ENCODE results near the gene HECTD1. TPM values are rescaled to one million over a fixed set of nuclear protein-coding genes. Genes with fewer than 3 reads are reported as not detected.

Gene HECTD1
- total RNA-seq, 2 experiments from 2014 or later = 103 to 109 TPM

- POLR2A ChIA-PET = interaction anchor here (1.0 kb wide), 1 partner anchor 23 kb away, joined by 3 read pairs; the partner anchor contains the start of gene HECTD1
- CTCF ChIA-PET = no interaction called here
Measured at GRCh38 chr14:31229638-31230572, 22.3 kb upstream of the HECTD1 start.

GRCh38 chr14:31229009-31229408 lies 21.4 kb upstream of the HECTD1 start:
- CTCF ChIA-PET = no interaction called here
- POLR2A ChIA-PET = interaction anchor here (1.0 kb wide), 1 partner anchor 22 kb away, joined by 3 read pairs; the partner anchor contains the start of gene HECTD1

- ChIA-PET CTCF (no interaction called here), POLR2A (interaction anchor here (1.0 kb wide), 1 partner anchor 21 kb away, joined by 3 read pairs; the partner anchor contains the start of gene HECTD1)
Measured at GRCh38 chr14:31228533-31228932, 20.9 kb upstream of the HECTD1 start.

GRCh38 chr14:31224808-31225207 lies 17.2 kb upstream of the HECTD1 start:
- POLR2A ChIA-PET = no interaction called here
- CTCF ChIA-PET = no interaction called here

GRCh38 chr14:31223331-31223730 lies 15.7 kb upstream of the HECTD1 start:
- CTCF ChIA-PET = no interaction called here
- POLR2A ChIA-PET = interaction anchor here (0.7 kb wide), 1 partner anchor 26 kb away, joined by 3 read pairs; no protein-coding TSS in a partner anchor

GRCh38 chr14:31222834-31223233 lies 15.2 kb upstream of the HECTD1 start:
- POLR2A ChIA-PET = interaction anchor here (0.7 kb wide), 1 partner anchor 26 kb away, joined by 3 read pairs; no protein-coding TSS in a partner anchor
- CTCF ChIA-PET = no interaction called here

GRCh38 chr14:31221266-31221665 lies 13.7 kb upstream of the HECTD1 start:
- CTCF ChIA-PET = interaction anchor here (0.6 kb wide), 1 partner anchor 47 kb away, joined by 3 read pairs; no protein-coding TSS in a partner anchor
- POLR2A ChIA-PET = no interaction called here

GRCh38 chr14:31219169-31219568 lies 11.6 kb upstream of the HECTD1 start:
- ChIA-PET POLR2A (no interaction called here), CTCF (no interaction called here)

GRCh38 chr14:31216359-31216758 lies 8.8 kb upstream of the HECTD1 start:
- ChIA-PET CTCF (interaction anchor here (1.2 kb wide), 1 partner anchor 8 kb away, joined by 3 read pairs; no protein-coding TSS in a partner anchor), POLR2A (no interaction called here)

GRCh38 chr14:31212893-31213292 lies 5.3 kb upstream of the HECTD1 start:
- ChIA-PET CTCF (no interaction called here), POLR2A (no interaction called here)

GRCh38 chr14:31209605-31210004 lies 2.0 kb upstream of the HECTD1 start:
- CTCF ChIA-PET = interaction anchor here (0.6 to 1.2 kb wide), 2 partner anchors 12 to 199 kb away, joined by 3 to 6 read pairs; no protein-coding TSS in a partner anchor

GRCh38 chr14:31208546-31209424 lies 1.2 kb upstream of the HECTD1 start:
- CTCF ChIA-PET = interaction anchor here (1.2 kb wide), 3 partner anchors 8 to 118 kb away, joined by 3 read pairs; no protein-coding TSS in a partner anchor
- POLR2A ChIA-PET = interaction anchor here (0.6 to 3.3 kb wide), 5 partner anchors 9 to 212 kb away, joined by 5 to 17 read pairs (median 14); partner anchors contain the start of genes HEATR5A and STRN3

More at GRCh38 chr14:31209605-31210004, 2.0 kb upstream of the HECTD1 start:
- POLR2A ChIA-PET = interaction anchor here (0.6 kb wide), 1 partner anchor 33 kb away, joined by 7 read pairs; no protein-coding TSS in a partner anchor

GRCh38 chr14:31207287-31207754 lies 272 bp downstream of the HECTD1 start:
- ChIA-PET POLR2A (interaction anchor here (0.9 to 3.3 kb wide), 7 partner anchors 8 to 213 kb away, joined by 3 to 17 read pairs (median 5); partner anchors contain the start of genes HEATR5A and STRN3), CTCF (interaction anchor here (0.8 to 2.4 kb wide), 3 partner anchors 34 to 250 kb away, joined by 3 to 9 read pairs (median 3); partner anchors contain the start of gene DTD2)

GRCh38 chr14:31206536-31207286 lies 882 bp downstream of the HECTD1 start:
- ChIA-PET CTCF (interaction anchor here (0.8 to 2.4 kb wide), 4 partner anchors 35 to 251 kb away, joined by 3 to 9 read pairs (median 3); partner anchors contain the start of gene DTD2), POLR2A (interaction anchor here (0.6 to 3.3 kb wide), 6 partner anchors 22 to 214 kb away, joined by 3 to 17 read pairs (median 10); partner anchors contain the start of genes HEATR5A and STRN3)

GRCh38 chr14:31205681-31206535 lies 1.7 kb downstream of the HECTD1 start:
- POLR2A ChIA-PET = interaction anchor here (0.6 to 3.3 kb wide), 2 partner anchors 153 to 180 kb away, joined by 5 to 14 read pairs; partner anchors contain the start of gene STRN3
- CTCF ChIA-PET = interaction anchor here (1.1 to 2.4 kb wide), 2 partner anchors 40 to 68 kb away, joined by 3 to 9 read pairs; no protein-coding TSS in a partner anchor

GRCh38 chr14:31204593-31205534 lies 2.7 kb downstream of the HECTD1 start:
- ChIA-PET CTCF (no interaction called here), POLR2A (no interaction called here)

Data from activated CD8-positive, alpha-beta memory T cell treated with anti-CD3 and anti-CD28 coated beads for 36 hours (primary cell).